GM18499 (cell line): ENCODE measurements around the gene KIRREL3.

Source experiments
- ATAC-seq: cut with Tn5 transposase; IDR thresholded peaks from one replicate; pipeline ENCODE4 v1.9.1; 2021; ENCODE audit warnings: moderate number of reproducible peaks; ENCODE audit not compliant: insufficient read depth, unreplicated experiment

Gene KIRREL3

GRCh38 chr11:126628450-126628789 is 372.1 kb downstream of the KIRREL3 start:
- no peak for ATAC-seq

GRCh38 chr11:126627421-126627820 is 373.1 kb downstream of the KIRREL3 start:
- no peak for ATAC-seq

- no peak for ATAC-seq
These were observed 376.1 kb downstream of the KIRREL3 start for GRCh38 chr11:126624506-126624905.

- ATAC-seq = no peak
These were observed 381.1 kb downstream of the KIRREL3 start for GRCh38 chr11:126619516-126619915.

GRCh38 chr11:126615845-126616244 is 384.7 kb downstream of the KIRREL3 start:
- ATAC-seq = no peak

- no peak for ATAC-seq
These were observed 387.3 kb downstream of the KIRREL3 start for GRCh38 chr11:126613272-126613671.

- no peak for ATAC-seq
These were observed 387.9 kb downstream of the KIRREL3 start for GRCh38 chr11:126612671-126613070.

- no peak for ATAC-seq
These were observed 389.1 kb downstream of the KIRREL3 start for GRCh38 chr11:126611438-126611837.

GRCh38 chr11:126608658-126609057 is 391.9 kb downstream of the KIRREL3 start:
- ATAC-seq = no peak

- ATAC-seq = no peak
These were observed 392.6 kb downstream of the KIRREL3 start for GRCh38 chr11:126607776-126608541.

GRCh38 chr11:126607374-126607773 is 393.2 kb downstream of the KIRREL3 start:
- no peak for ATAC-seq

- no peak for ATAC-seq
These were observed 394.1 kb downstream of the KIRREL3 start for GRCh38 chr11:126606484-126606883.

- no peak for ATAC-seq
These were observed 396.1 kb downstream of the KIRREL3 start for GRCh38 chr11:126604461-126604860.

GRCh38 chr11:126603486-126603885 is 397.1 kb downstream of the KIRREL3 start:
- no peak for ATAC-seq

- no peak for ATAC-seq
These were observed 397.6 kb downstream of the KIRREL3 start for GRCh38 chr11:126602993-126603392.

GRCh38 chr11:126602349-126602940 is 398.1 kb downstream of the KIRREL3 start:
- ATAC-seq = no peak

GRCh38 chr11:126601550-126602215 is 398.9 kb downstream of the KIRREL3 start:
- ATAC-seq = no peak

GRCh38 chr11:126601136-126601535 is 399.4 kb downstream of the KIRREL3 start:
- no peak for ATAC-seq

- ATAC-seq = no peak
These were observed 401.2 kb downstream of the KIRREL3 start for GRCh38 chr11:126599217-126599897.

- no peak for ATAC-seq
These were observed 402.0 kb downstream of the KIRREL3 start for GRCh38 chr11:126598344-126599216.
